Astrocyte (in vitro differentiated cells and primary cell): ENCODE results near the gene PNMT.

Experiments
- CTCF ChIP-seq: IDR thresholded peaks from 2 replicates; pipeline ENCODE4 v1.5.1; 2011; ENCODE audit warnings: low read depth, mild to moderate bottlenecking, inconsistent platforms, low read length, moderate library complexity; ENCODE audit not compliant: insufficient read depth
- EZH2 ChIP-seq: IDR thresholded peaks from 2 replicates; pipeline ENCODE4 v1.6.1; 2012; ENCODE audit warnings: mild to moderate bottlenecking, low read length, inconsistent platforms; ENCODE audit not compliant: insufficient read depth

GRCh38 chr17:39666601-39667261, 1.5 kb upstream of the PNMT start:
- no peak for TF ChIP-seq CTCF
- no peak for TF ChIP-seq EZH2
